GM18499 (cell line): ENCODE results near the gene NHLRC4.

ENCODE experiments used
- ATAC-seq: cut with Tn5 transposase; IDR thresholded peaks from one replicate; pipeline ENCODE4 v1.9.1; 2021; ENCODE audit warnings: moderate number of reproducible peaks; ENCODE audit not compliant: insufficient read depth, unreplicated experiment

NHLRC4 gene

GRCh38 chr16:530111-530817 lies 36.5 kb upstream of the NHLRC4 start:
- ATAC-seq: no peak

- no peak for ATAC-seq
Measured at GRCh38 chr16:531494-532125, 35.2 kb upstream of the NHLRC4 start.

GRCh38 chr16:533391-534123 lies 33.2 kb upstream of the NHLRC4 start:
- no peak for ATAC-seq

GRCh38 chr16:534135-534534 lies 32.7 kb upstream of the NHLRC4 start:
- no peak for ATAC-seq

GRCh38 chr16:534856-535445 lies 31.9 kb upstream of the NHLRC4 start:
- ATAC-seq: no peak

- ATAC-seq: no peak
Measured at GRCh38 chr16:535446-536405, 31.1 kb upstream of the NHLRC4 start.

GRCh38 chr16:536746-537145 lies 30.1 kb upstream of the NHLRC4 start:
- ATAC-seq: no peak

- no peak for ATAC-seq
Measured at GRCh38 chr16:537415-538335, 29.1 kb upstream of the NHLRC4 start.

- ATAC-seq: no peak
Measured at GRCh38 chr16:539901-540530, 26.8 kb upstream of the NHLRC4 start.

- no peak for ATAC-seq
Measured at GRCh38 chr16:540645-541340, 26.0 kb upstream of the NHLRC4 start.

- no peak for ATAC-seq
Measured at GRCh38 chr16:543301-544164, 23.3 kb upstream of the NHLRC4 start.

GRCh38 chr16:544517-544916 lies 22.3 kb upstream of the NHLRC4 start:
- no peak for ATAC-seq

GRCh38 chr16:546909-547770 lies 19.7 kb upstream of the NHLRC4 start:
- no peak for ATAC-seq

GRCh38 chr16:548586-548985 lies 18.2 kb upstream of the NHLRC4 start:
- no peak for ATAC-seq

GRCh38 chr16:549544-550263 lies 17.1 kb upstream of the NHLRC4 start:
- no peak for ATAC-seq
